ENCODE measurements around the gene ATG10.
"Not testable (repeated sequence)": the region's sequence is repeated elsewhere in the genome, so short reads cannot be mapped to it uniquely, and the experiment has no call there.

The ATG10 gene

GRCh38 chr5:82225525-82226172, 253.8 kb downstream of the ATG10 start:
- peak; percentile 7 for DNase-seq (ENCODE audit: low read depth)

GRCh38 chr5:82234885-82235284, 263.1 kb downstream of the ATG10 start:
- DNase-seq (ENCODE audit: low read depth) = no peak

GRCh38 chr5:82244151-82244550, 272.3 kb downstream of the ATG10 start:
- no peak for DNase-seq (ENCODE audit: low read depth)

GRCh38 chr5:82244854-82245635, 273.2 kb downstream of the ATG10 start:
- DNase-seq (ENCODE audit: low read depth) = no peak

- no peak for DNase-seq (ENCODE audit: low read depth)
Observed at GRCh38 chr5:82246960-82247574, 275.2 kb downstream of the ATG10 start.

- no peak for DNase-seq (ENCODE audit: low read depth)
Observed at GRCh38 chr5:82252744-82253143, 280.9 kb downstream of the ATG10 start.

GRCh38 chr5:82255844-82256243, 284.0 kb downstream of the ATG10 start:
- no peak for DNase-seq (ENCODE audit: low read depth)

GRCh38 chr5:82257247-82257646, 285.4 kb downstream of the ATG10 start:
- no peak for DNase-seq (ENCODE audit: low read depth)

GRCh38 chr5:82257729-82258128, 285.9 kb downstream of the ATG10 start:
- no peak for DNase-seq (ENCODE audit: low read depth)

GRCh38 chr5:82259172-82259800, 287.5 kb downstream of the ATG10 start:
- DNase-seq (ENCODE audit: low read depth) = no peak

GRCh38 chr5:82265047-82265446, 293.2 kb downstream of the ATG10 start:
- no peak for DNase-seq (ENCODE audit: low read depth)

- not testable (repeated sequence) for DNase-seq (ENCODE audit: low read depth)
Observed at GRCh38 chr5:82267297-82267933, 295.6 kb downstream of the ATG10 start.

GRCh38 chr5:82269363-82269762, 297.5 kb downstream of the ATG10 start:
- not testable (repeated sequence) for DNase-seq (ENCODE audit: low read depth)

- not testable (repeated sequence) for DNase-seq (ENCODE audit: low read depth)
Observed at GRCh38 chr5:82272571-82273356, 300.9 kb downstream of the ATG10 start.

- DNase-seq (ENCODE audit: low read depth) = not testable (repeated sequence)
Observed at GRCh38 chr5:82273426-82273825, 301.6 kb downstream of the ATG10 start.

- no peak for DNase-seq (ENCODE audit: low read depth)
Observed at GRCh38 chr5:82274343-82275211, 302.8 kb downstream of the ATG10 start.

- no peak for DNase-seq (ENCODE audit: low read depth)
Observed at GRCh38 chr5:82275216-82275664, 303.4 kb downstream of the ATG10 start.

- DNase-seq (ENCODE audit: low read depth) = no peak
Observed at GRCh38 chr5:82276800-82277612, 305.2 kb downstream of the ATG10 start.

GRCh38 chr5:82277613-82277986, 305.8 kb downstream of the ATG10 start:
- DNase-seq (ENCODE audit: low read depth) = no peak
